OCI-LY7 (cell line): ENCODE results near the gene PLSCR5. TPM values are rescaled to one million over a fixed set of nuclear protein-coding genes. Genes with fewer than 3 reads are reported as not detected.

Experiments
- BruUV-seq: library from RNA; stranded (reverse); fragments of 400-500 nt; replicated peaks from 2 replicates; lab custom pipeline; 2021; lab: Mats Ljungman, UMichigan
- CTCF ChIA-PET: fragments of 300-600 bp; sonication (Branson Sonifier 250); formaldehyde crosslinking; loops from one replicate; lab custom pipeline; 2022; ENCODE audit warnings: antibody characterized with exemption; ENCODE audit not compliant: unreplicated experiment; lab: Charles Lee
- POLR2A ChIA-PET: fragments of 300-600 bp; sonication (Branson Sonifier 250); formaldehyde crosslinking; loops from one replicate; lab custom pipeline; 2022; ENCODE audit warnings: antibody characterized with exemption; lab: Charles Lee
- DNase-seq: peaks from one replicate; pipeline ENCODE4 v3.0.0-alpha.2; 2015; ENCODE audit warnings: low spot score
- H2AFZ ChIP-seq: fragments of 200-600 bp; sonication (generic), shearing (Covaris generic); 2 replicates; pipeline ENCODE4 v1.6.1; 2014; ENCODE audit warnings: mild to moderate bottlenecking, antibody characterized with exemption, low read length, moderate library complexity
- H3K27ac ChIP-seq: fragments of 200-600 bp; sonication (generic); 2 replicates; pipeline ENCODE4 v1.5.1; 2014; ENCODE audit warnings: mixed run types, low read depth, mild to moderate bottlenecking, moderate library complexity, low read length, inconsistent platforms; ENCODE audit not compliant: poor library complexity, severe bottlenecking
- H3K36me3 ChIP-seq: fragments of 200-600 bp; sonication (generic); 2 replicates; pipeline ENCODE4 v1.6.1; 2014; ENCODE audit warnings: mild to moderate bottlenecking, antibody characterized with exemption, low read length, moderate library complexity, mixed read lengths; ENCODE audit not compliant: insufficient read depth
- H3K4me1 ChIP-seq: fragments of 200-600 bp; sonication (generic); 2 replicates; pipeline ENCODE4 v1.5.1; 2014; ENCODE audit warnings: mild to moderate bottlenecking, low read length; ENCODE audit not compliant: insufficient read depth, poor library complexity, severe bottlenecking
- H3K4me2 ChIP-seq: fragments of 200-600 bp; sonication (generic); 2 replicates; pipeline ENCODE4 v1.6.1; 2014; ENCODE audit warnings: mild to moderate bottlenecking, low read length
- H3K4me3 ChIP-seq: fragments of 200-600 bp; sonication (generic); 2 replicates; pipeline ENCODE4 v1.5.1; 2014; ENCODE audit warnings: mild to moderate bottlenecking, low read depth, low read length; ENCODE audit not compliant: poor library complexity, severe bottlenecking
- H3K79me2 ChIP-seq: fragments of 200-600 bp; sonication (generic); 2 replicates; pipeline ENCODE4 v1.6.1; 2016; ENCODE audit warnings: low read depth, mild to moderate bottlenecking, low read length, moderate library complexity, mixed read lengths; ENCODE audit not compliant: insufficient read depth
- H3K9me2 ChIP-seq: fragments of 200-600 bp; sonication (generic); 2 replicates; pipeline ENCODE4 v1.6.1; 2016; ENCODE audit warnings: mild to moderate bottlenecking, low read length, mixed read lengths; ENCODE audit not compliant: insufficient read depth
- H3K9me3 ChIP-seq: fragments of 200-600 bp; sonication (generic); 2 replicates; pipeline ENCODE4 v1.6.1; 2014; ENCODE audit warnings: mild to moderate bottlenecking, mixed run types, low read length, mixed read lengths
- H4K20me1 ChIP-seq: fragments of 200-600 bp; sonication (generic); 2 replicates; pipeline ENCODE4 v1.6.1; 2014; ENCODE audit warnings: mild to moderate bottlenecking, antibody characterized with exemption, low read length, moderate library complexity, mixed read lengths; ENCODE audit not compliant: insufficient read depth
- CTCF ChIP-seq: fragments of 200-600 bp; sonication (generic); conservative IDR thresholded peaks from 2 replicates; pipeline ENCODE4 v1.5.1; 2014; ENCODE audit warnings: mild to moderate bottlenecking, antibody characterized with exemption, low read length, moderate library complexity, mixed read lengths
- EZH2phosphoT487 ChIP-seq: fragments of 200-600 bp; sonication (generic); IDR thresholded peaks from 2 replicates; pipeline ENCODE4 v1.6.1; 2018; ENCODE audit warnings: low read depth, borderline replicate concordance, mild to moderate bottlenecking, mixed run types, antibody characterized with exemption, low read length, moderate library complexity, mixed read lengths
- intact Hi-C: fragments of 100-400 bp; cut with micrococcal nuclease; formaldehyde crosslinking; loops from one replicate; pipeline ENCODE4 v1.10.0; 2022; ENCODE audit not compliant: unreplicated experiment
- total RNA-seq, 2 experiments: library from RNA; depleted of rRNA in 1 of 2; stranded (reverse); fragments of >200 nt in 1 of 2; shearing (Covaris generic) in 1 of 2; gene quantifications; 2 replicates each; pipeline ENCODE4 v1.2.3, GENCODE V29; 2014 to 2022

PLSCR5 gene
- total RNA-seq, 2 experiments from 2014 or later, result not detected

- DNase-seq, result no peak
- no peak overlapping the region for H2AFZ ChIP-seq
- H3K36me3 ChIP-seq, result no peaks in the 10 kb centered on the region
- no peaks in the 10 kb centered on the region for H3K9me3 ChIP-seq
- CTCF ChIA-PET, result no interaction called here
- H3K4me2 ChIP-seq, result no peak overlapping the region
- POLR2A ChIA-PET, result no interaction called here
- intact Hi-C loops, result no loop called here
- no TSS peak for BruUV-seq
- H3K79me2 ChIP-seq, result no peaks in the 10 kb centered on the region
- H3K9me2 ChIP-seq, result no peaks in the 10 kb centered on the region
- no peak overlapping the region for H3K27ac ChIP-seq
- no peak for TF ChIP-seq EZH2phosphoT487
- no peak for TF ChIP-seq CTCF
- no peak overlapping the region for H3K4me3 ChIP-seq
- H3K4me1 ChIP-seq, result no peaks in the 10 kb centered on the region
- H4K20me1 ChIP-seq, result no peaks in the 10 kb centered on the region
Measured at GRCh38 chr3:146621723-146622122, 16.6 kb upstream of the PLSCR5 start.

GRCh38 chr3:146612015-146612414 lies 6.9 kb upstream of the PLSCR5 start:
- Histone ChIP-seq H3K36me3 (no peaks in the 10 kb centered on the region), H2AFZ (no peak overlapping the region), H3K27ac (no peak overlapping the region), H3K4me2 (no peak overlapping the region), H3K4me3 (no peak overlapping the region), H3K9me3 (no peaks in the 10 kb centered on the region), H3K4me1 (no peaks in the 10 kb centered on the region), H3K9me2 (no peaks in the 10 kb centered on the region), H3K79me2 (no peaks in the 10 kb centered on the region), H4K20me1 (no peaks in the 10 kb centered on the region)
- ChIA-PET CTCF (no interaction called here), POLR2A (interaction anchor here (0.6 kb wide), 1 partner anchor 365 kb away, joined by 3 read pairs; no protein-coding TSS in a partner anchor)
- no peak for TF ChIP-seq CTCF
- TF ChIP-seq EZH2phosphoT487, result no peak
- intact Hi-C loops, result no loop called here
- no peak for DNase-seq
- BruUV-seq, result no TSS peak

GRCh38 chr3:146611096-146611495 lies 6.0 kb upstream of the PLSCR5 start:
- no TSS peak for BruUV-seq
- intact Hi-C loops, result no loop called here
- CTCF ChIA-PET, result no interaction called here

More at GRCh38 chr3:146611096-146611495, 6.0 kb upstream of the PLSCR5 start:
- DNase-seq, result no peak
- no peak overlapping the region for H3K4me3 ChIP-seq
- H3K4me2 ChIP-seq, result no peak overlapping the region
- H2AFZ ChIP-seq, result no peak overlapping the region
- no peaks in the 10 kb centered on the region for H3K79me2 ChIP-seq
- no peak for TF ChIP-seq CTCF
- TF ChIP-seq EZH2phosphoT487, result no peak
- no peak overlapping the region for H3K27ac ChIP-seq
- H4K20me1 ChIP-seq, result no peaks in the 10 kb centered on the region
- H3K9me2 ChIP-seq, result no peaks in the 10 kb centered on the region
- H3K9me3 ChIP-seq, result no peaks in the 10 kb centered on the region
- H3K36me3 ChIP-seq, result no peaks in the 10 kb centered on the region
- no peaks in the 10 kb centered on the region for H3K4me1 ChIP-seq
- POLR2A ChIA-PET, result no interaction called here
